ENCODE results near the gene NAA38.
A peak's percentile ranks its signal among the peaks of the same experiment; 100 is the strongest.

NAA38 gene

GRCh38 chr17:7852919-7853690, 4.3 kb downstream of the NAA38 start:
- DNase-seq (ENCODE audit: low spot score): no peak

- DNase-seq (ENCODE audit: low spot score): no peak
Observed at GRCh38 chr17:7852262-7852670, 5.1 kb downstream of the NAA38 start.

GRCh38 chr17:7851438-7852261, 5.7 kb downstream of the NAA38 start:
- DNase-seq (ENCODE audit: low spot score): peak; percentile 96

GRCh38 chr17:7850701-7851437, 6.5 kb downstream of the NAA38 start:
- no peak for DNase-seq (ENCODE audit: low spot score)

GRCh38 chr17:7849751-7850504, 7.4 kb downstream of the NAA38 start:
- no peak for DNase-seq (ENCODE audit: low spot score)

GRCh38 chr17:7849130-7849750, 8.1 kb downstream of the NAA38 start:
- DNase-seq (ENCODE audit: low spot score): no peak

- DNase-seq (ENCODE audit: low spot score): no peak
Observed at GRCh38 chr17:7848739-7849129, 8.6 kb downstream of the NAA38 start.

GRCh38 chr17:7848131-7848579, 9.2 kb downstream of the NAA38 start:
- no peak for DNase-seq (ENCODE audit: low spot score)

GRCh38 chr17:7846765-7847661, 10.3 kb downstream of the NAA38 start:
- DNase-seq (ENCODE audit: low spot score): no peak

GRCh38 chr17:7846063-7846735, 11.2 kb downstream of the NAA38 start:
- DNase-seq (ENCODE audit: low spot score): no peak

GRCh38 chr17:7845359-7846062, 11.8 kb downstream of the NAA38 start:
- DNase-seq (ENCODE audit: low spot score): no peak

- DNase-seq (ENCODE audit: low spot score): peak; percentile 92
Observed at GRCh38 chr17:7844292-7845154, 12.8 kb downstream of the NAA38 start.

GRCh38 chr17:7843536-7844291, 13.6 kb downstream of the NAA38 start:
- DNase-seq (ENCODE audit: low spot score): peak; percentile 58

GRCh38 chr17:7843257-7843535, 14.2 kb downstream of the NAA38 start:
- DNase-seq (ENCODE audit: low spot score): peak; percentile 12

- DNase-seq (ENCODE audit: low spot score): peak; percentile 39
Observed at GRCh38 chr17:7842380-7843256, 14.7 kb downstream of the NAA38 start.

GRCh38 chr17:7841915-7842379, 15.4 kb downstream of the NAA38 start:
- DNase-seq (ENCODE audit: low spot score): peak; percentile 83
